Brain microvascular endothelial cell (primary cell): ENCODE data around the gene OR52E1.

Experiments used
- DNase-seq: peaks from one replicate; pipeline ENCODE4 v3.0.0-alpha.2; 2020
- H3K27ac ChIP-seq: fragments of 250-450 bp; sonication (Bioruptor Pico); 2 replicates; pipeline ENCODE4 v1.5.1; 2020; ENCODE audit warnings: mild to moderate bottlenecking, moderate library complexity
- H3K27me3 ChIP-seq: fragments of 250-450 bp; sonication (Bioruptor Pico); replicated peaks from 2 replicates; pipeline ENCODE4 v1.5.1; 2020; ENCODE audit warnings: mild to moderate bottlenecking
- H3K36me3 ChIP-seq: fragments of 250-450 bp; sonication (Bioruptor Pico); replicated peaks from 2 replicates; pipeline ENCODE4 v1.5.1; 2020; ENCODE audit warnings: mild to moderate bottlenecking
- H3K4me3 ChIP-seq: 2 replicates; pipeline ENCODE4 v1.5.1; 2011; ENCODE audit warnings: low read depth, mild to moderate bottlenecking, control low read depth, low read length, moderate library complexity
- CTCF ChIP-seq: IDR thresholded peaks from 2 replicates; pipeline ENCODE4 v1.5.1; 2011; ENCODE audit warnings: low read depth, mild to moderate bottlenecking, moderate library complexity, low read length, control low read depth, inconsistent platforms; ENCODE audit errors: missing control alignments
- in situ Hi-C: cut with HindIII; loops from 2 replicates; pipeline ENCODE4 v1.10.0; 2017; ENCODE audit warnings: low sequenced_read_pairs, low pct_ligation_motif_present

Gene OR52E1

GRCh38 chr11:5117588-5117987, 48.2 kb downstream of the OR52E1 start:
- H3K27ac ChIP-seq, result no peak overlapping the region
- DNase-seq, result no peak
- H3K27me3 ChIP-seq, result no peaks in the 10 kb centered on the region
- no peak for TF ChIP-seq CTCF
- H3K4me3 ChIP-seq, result no peak overlapping the region
- no peaks in the 10 kb centered on the region for H3K36me3 ChIP-seq
- in situ Hi-C loops, result no loop called here

GRCh38 chr11:5118893-5119292, 49.5 kb downstream of the OR52E1 start:
- no peaks in the 10 kb centered on the region for H3K36me3 ChIP-seq
- H3K27ac ChIP-seq, result no peak overlapping the region
- in situ Hi-C loops, result no loop called here
- H3K4me3 ChIP-seq, result no peak overlapping the region
- DNase-seq, result no peak
- TF ChIP-seq CTCF, result no peak
- no peaks in the 10 kb centered on the region for H3K27me3 ChIP-seq
